HG03521 (cell line): ENCODE measurements around the gene ASPG.

Source experiments
- ATAC-seq: cut with Tn5 transposase; IDR thresholded peaks from one replicate; pipeline ENCODE4 v1.9.1; 2021; ENCODE audit warnings: mild to moderate bottlenecking, moderate library complexity; ENCODE audit not compliant: unreplicated experiment

The ASPG gene

DNA sequence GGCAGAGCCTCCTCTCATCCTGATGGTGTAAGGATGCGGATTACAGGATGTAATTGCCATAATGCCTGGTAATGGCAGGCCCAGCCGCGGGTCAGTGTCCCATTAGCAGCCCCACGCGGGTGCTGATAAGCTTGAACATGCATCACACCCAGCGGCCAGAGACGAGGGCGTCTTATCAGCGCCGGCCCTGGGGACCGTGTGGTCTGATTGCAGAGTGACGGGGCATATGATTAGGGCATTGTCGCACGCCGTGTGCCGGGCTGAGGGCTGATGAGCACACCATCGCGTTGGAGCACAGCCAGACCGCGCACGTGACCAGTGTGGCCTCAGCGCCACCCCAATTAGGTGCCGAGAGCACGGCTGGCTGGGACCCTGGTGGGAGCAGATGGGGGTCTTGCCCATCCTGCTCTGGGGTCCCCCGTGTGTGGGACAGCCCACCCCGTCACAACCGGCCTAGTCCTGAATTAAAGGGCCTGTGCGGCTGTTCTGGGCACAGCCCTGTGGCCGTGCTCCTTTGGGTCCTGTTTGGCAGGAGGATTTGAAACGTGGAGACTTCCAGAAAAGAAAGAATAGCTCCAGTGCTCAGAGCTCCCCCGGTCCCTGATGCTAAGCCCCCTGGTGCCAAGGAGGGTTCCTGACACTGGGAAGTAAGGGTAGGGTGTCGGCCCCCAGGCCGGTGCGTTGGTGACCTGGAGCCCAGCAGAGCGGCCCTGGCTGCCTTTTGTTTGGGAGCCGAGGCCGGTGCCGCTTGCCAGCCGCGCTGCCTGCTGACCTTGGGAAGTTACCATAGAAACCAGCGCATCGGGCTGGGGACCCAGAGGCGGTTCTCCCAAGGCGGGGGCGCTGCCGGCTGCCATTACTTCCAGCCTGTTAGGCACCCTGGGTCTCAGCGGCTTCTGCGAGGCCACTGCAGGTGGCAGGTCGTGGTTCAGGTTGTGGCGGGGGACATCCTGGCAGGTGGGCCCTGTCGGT, 73.6 kb downstream of the ASPG start:
- no peak for ATAC-seq

DNA sequence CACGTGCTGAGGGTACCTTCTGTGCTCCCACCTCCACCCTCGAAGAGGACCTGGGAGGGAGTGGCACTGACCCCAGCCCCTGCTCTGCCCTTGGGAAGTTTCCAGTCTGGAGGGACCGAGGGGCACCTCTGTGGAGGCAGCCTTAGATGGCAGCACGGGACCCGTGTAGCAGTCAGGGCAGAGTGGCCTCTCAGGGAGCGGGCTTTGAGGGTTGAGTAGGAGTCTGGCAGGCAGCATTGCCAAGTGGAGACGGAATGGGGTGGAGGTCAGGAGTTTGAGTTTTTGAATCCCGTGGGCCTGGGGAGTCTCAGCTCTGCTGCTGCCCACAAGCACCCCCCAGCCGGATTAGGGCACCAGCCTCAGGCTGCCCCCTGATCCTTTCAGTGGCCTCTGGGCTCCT, 74.5 kb downstream of the ASPG start:
- ATAC-seq: no peak

DNA sequence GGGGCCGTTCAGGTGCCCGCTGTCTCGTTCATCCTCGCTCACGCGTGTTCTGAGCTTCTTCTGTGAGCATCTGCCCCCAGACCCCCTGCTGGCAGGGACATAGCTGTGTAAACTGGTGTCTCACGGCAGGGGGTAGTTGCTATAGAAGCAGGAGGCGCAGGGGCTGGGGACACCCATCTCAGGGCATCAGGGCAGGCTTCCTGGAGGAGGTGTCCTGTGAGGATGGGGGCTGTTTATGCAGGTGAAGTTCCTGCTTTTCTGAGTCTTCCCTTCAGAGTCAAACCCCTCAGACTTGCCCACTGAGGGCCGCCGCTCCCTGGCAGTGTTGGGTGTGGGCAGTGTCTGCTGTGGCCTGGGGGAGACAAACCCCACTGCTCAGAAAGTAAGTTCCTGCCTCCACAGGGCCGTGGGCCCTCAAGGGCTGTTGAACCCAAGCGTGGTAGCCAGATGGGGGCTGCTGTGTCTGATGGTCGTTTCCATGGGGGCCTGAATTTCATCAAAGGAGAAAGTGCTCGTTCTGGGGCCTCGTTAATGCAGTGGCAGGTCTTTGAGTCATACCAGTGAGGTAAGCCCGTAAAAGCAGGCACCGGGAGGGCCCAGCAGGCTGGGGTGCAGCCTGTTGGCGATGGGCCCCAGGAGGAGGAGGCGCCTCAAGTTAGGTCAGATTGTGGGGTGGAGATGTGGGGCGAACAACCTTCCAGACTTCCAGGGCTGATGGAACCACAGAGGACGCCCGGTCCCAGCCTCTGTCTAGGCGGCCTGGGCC, 76.3 kb downstream of the ASPG start:
- no peak for ATAC-seq

DNA sequence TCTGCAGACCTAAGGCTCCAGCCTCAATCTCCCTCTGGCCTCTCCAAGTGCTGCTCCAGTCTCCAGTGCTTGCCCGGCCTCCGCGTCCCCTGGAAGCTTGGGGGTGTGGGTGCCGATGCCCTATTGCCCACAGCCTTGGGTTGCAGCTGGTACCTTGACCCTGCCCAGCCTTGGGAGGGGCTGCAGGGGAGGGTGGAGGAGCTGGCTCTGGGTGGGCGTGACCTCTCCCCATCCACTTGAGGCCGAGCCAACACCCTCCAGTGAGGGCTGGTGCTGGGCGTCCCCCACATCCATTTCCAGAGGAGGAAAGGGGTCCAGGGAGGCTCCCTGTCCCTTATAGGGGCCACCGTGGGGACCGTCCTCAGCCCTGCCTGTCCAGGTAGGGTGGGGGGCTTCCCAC, 77.0 kb downstream of the ASPG start:
- no peak for ATAC-seq

DNA sequence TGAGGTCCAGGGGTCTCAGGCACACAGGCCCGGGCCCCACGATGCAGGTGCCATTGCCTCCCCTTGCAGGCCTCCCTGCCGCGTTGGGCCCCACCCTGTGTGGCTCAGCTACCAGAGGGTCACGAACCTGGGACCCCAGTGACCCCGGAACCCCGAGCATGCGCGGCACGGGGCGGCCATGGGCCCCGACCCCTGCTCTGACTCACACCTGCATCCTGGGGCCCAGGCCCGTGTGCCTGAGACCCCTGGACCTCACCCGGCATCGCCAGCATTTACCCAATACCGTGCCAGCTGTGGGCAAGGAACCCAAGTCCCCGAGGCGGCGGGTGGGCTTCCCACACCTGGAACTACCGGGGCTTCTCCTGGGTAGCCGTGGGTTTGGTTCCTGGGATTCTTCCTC, 78.0 kb downstream of the ASPG start:
- no peak for ATAC-seq

DNA sequence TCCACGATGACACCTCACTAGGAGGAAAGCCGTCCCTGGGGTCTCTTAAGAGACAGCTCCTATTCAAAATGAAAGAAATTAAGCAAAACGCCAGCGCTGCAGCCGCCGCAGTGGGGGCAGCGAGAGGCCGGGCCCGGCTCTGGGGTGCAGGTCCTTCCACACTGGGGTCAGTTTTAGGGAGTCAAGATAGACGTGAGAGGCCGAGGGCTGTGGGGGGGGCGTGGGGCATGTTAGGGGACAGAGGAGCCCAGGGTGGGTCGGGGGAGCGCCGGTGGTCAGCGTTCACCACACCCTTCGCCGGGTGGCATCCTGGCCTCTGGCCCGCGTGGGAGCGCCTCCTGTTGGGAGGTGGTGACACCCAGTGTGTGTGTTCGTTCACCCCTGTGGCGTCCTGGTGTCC, 78.5 kb downstream of the ASPG start:
- ATAC-seq: no peak

DNA sequence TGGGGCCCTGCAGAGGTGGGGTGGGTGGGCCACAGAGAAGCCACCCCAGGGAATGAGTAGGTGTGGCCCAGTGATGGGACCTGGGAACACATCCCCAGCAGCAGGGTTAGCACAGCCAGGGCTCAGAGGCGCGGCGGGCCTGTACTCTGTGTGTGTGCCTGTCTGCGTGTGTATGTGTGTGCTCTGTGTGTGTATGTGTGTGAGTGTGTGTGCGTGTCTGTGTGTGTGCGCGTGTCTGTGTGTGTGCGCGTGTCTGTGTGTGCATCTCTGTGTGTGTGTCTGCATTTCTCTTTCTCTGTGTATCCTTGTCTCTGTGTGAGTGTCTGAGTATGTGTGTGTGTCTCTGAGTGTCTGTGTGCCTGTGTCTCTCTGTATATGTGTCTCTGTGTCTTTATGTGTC, 79.0 kb downstream of the ASPG start:
- ATAC-seq: no peak
